Right ventricle myocardium inferior (tissue), 1 donor: ENCODE results near the gene TVP23C. TPM values are rescaled to one million over a fixed set of nuclear protein-coding genes. Genes with fewer than 3 reads are reported as not detected.

ENCODE experiments used
- ATAC-seq: fragments of 200-7000 bp; cut with Tn5 transposase; one replicate; pipeline ENCODE4 v1.9.1; 2020; ENCODE audit warnings: mild to moderate bottlenecking, moderate library complexity
- DNase-seq: peaks from one replicate; pipeline ENCODE4 v3.0.0; 2021; ENCODE audit errors: missing footprints
- intact Hi-C: fragments of 100-400 bp; cut with DNase I; formaldehyde crosslinking; loops from one replicate; pipeline ENCODE4 v1.11.0; 2022
- total RNA-seq: library from RNA; stranded (reverse); fragmentation: NEBNext Ultra II Directional; extraction: Animal tissue kit (Norgen Biotek cat#: 25700); gene quantifications from one replicate; pipeline ENCODE4 v1.2.1, GENCODE V29; 2021
- donor health status: DM: no; HTN: yes; CAD: no; lungs with severe emphysema.

TVP23C gene
- total RNA-seq, 1 donor from 2014 or later: 4.1 TPM

DNA sequence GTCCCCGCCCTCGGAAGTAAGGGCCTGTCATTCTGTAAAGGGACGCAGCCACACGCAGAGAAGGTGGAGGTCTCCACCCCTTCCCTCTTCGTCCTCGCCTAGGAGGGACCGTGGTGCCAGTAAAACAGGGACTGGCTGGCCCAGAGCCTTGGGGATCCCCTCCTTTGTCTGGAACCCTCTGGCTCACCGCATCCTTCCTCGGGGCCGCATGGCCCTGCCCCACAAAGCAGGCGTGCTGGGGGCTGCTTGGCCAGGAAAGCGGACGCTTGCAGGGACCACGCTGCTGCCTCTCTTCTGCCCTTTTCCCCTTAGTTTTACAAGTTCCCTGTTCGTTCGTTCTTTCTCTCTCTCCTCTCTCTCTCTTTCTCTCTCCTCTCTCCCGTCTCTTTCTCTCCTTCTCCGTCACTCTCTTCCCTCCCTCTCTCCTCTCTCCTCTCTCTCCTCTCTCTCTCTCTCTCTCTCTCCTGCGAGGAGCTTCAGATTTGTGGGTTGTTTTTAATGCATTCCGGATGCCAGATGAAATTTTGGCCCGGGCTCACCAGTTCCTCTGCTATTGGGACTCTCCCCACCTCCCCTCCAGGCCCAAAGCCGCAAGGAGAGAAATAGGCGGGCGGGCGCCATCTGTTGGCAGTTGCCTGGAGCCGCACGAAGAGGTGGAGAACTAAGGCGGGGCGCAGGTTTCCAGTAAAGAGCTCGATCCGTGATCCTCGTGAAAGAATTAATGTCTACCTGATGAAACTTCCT lies 60.7 kb downstream of the TVP23C start:
- intact Hi-C loops: loop anchor here (1.0 to 5.0 kb wide), 4 partner anchors 45 to 242 kb away; partner anchors contain the start of gene TEKT3
- ATAC-seq: peak; percentile 95

DNA sequence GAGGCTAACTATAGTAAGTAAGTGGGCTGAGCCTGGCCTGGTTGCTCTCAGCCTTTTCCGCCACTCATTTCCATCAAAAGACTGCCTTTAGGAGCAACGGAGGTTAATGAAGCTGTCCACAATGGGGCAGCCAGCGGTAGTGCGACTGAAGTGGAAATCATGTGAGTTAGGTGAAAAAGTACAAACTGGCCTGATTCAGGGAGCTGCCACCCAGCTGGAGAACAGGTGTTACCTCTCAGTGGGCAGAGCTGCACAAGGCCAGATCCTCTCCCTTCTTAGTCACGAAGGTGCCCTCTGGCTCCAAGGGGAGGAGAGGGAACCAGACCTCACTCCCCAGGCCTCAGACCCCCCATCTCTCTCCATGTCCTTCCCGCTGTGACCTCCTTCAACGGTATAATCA lies 61.5 kb downstream of the TVP23C start:
- ATAC-seq (no peak), DNase-seq (no peak)
- intact Hi-C loops: loop anchor here (5.0 kb wide), 3 partner anchors 44 to 159 kb away; partner anchors contain the start of gene TEKT3

More for the DNA sequence above, 60.7 kb downstream of the TVP23C start:
- DNase-seq: peak; percentile 96

DNA sequence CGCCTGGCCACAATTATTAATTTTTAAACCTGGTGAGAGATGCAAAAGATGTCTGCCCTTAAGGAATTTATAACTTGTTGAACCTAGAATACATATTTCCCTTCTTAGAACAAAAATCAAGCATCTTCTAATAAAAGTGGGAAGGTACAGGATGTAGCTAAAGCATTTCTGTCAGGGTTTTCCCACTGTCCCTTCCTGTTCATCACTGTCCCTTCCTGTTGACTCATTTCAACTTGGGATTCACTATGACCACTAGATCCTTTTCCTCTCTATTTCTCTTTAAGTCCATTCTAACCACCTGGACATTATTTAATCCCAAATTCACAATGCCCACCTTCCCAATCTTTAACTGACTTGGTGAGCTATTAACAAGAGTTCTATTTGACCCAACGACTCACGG lies 62.0 kb downstream of the TVP23C start:
- DNase-seq (no peak), ATAC-seq (no peak)
- intact Hi-C loops: loop anchor here (5.0 kb wide), 3 partner anchors 44 to 159 kb away; partner anchors contain the start of gene TEKT3

DNA sequence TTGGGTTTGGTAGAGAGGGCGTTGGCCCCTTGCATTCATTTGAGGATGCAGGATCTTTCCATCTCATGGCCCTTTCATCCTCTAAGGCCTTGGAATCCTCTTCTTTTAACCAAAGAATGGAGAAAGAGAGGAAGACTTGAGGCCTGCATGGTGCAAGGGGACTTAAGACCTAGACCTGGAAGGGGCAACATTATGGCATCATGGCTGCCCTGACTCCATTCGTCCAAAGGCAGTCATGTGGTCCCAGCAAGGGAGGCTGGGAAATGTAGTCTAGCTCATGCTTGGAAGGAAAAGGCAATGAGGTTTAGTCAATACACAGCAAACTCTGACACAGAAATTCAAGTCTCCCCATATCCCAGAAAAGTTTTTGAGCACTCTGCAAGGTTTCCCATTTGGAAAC lies 65.2 kb downstream of the TVP23C start:
- DNase-seq (no peak), ATAC-seq (no peak)
- intact Hi-C loops: no loop called here

DNA sequence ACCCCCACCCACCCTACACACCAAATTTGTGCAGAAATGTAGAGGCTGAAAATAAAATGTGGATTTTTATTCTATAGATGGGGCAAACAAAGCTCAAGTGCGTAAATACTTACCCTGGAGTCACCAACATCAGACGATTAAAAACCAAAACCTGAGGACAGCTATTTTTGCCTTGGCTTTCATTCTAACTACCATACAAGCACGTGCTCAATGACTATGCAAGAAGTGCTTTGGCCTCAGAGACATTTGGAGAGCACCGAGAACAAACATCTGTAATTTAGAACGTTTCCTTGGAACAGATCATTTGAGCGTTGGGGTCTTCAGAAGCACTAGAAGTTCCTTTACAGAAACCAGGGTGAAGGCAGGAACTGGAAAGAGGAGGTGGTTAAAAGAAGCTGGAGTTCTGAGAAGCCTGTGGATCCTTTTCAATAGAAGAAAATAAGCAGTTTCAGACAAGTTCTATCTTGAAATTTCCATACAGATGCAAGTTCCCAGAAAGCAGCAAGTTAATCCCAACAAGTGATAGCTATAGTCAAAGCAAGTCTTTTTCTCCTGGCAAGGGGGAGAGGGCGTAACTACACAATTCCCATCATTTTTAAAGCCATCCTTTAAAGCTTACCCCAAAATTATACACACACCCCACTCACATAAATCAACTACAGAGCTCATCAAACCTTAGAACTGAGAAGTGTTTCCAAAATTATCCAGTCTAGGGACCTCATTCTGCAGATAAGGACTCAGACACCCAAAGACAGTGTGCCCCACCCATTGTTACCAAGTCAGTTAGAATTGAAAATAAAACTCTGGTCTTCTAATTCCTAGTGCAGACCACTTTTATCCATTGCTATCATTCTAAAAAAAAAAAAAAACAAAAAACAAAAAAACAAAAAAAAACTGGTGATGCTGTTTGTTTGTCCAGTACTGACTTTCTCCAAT lies 66.3 kb downstream of the TVP23C start:
- intact Hi-C loops: no loop called here
- no peak for DNase-seq
- ATAC-seq: peak; percentile 37

DNA sequence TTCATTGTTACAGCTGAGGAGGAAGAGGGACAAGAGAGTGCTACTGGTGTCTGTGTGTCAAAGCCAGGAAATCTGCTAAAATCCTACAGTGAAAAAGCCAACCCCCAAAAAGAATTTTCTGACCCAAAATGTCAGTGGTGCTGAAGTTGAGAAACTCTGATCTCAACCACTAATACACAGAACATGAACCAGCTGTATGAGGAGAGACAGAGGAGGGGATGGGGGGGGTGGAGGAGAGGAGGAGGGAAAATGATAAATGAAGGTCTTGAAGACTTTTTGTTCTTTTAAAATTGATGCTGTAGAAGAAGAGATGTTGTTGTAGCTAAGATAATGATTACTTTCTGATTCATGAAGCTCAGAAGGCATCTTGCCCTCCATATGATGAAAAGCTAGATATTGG lies 68.5 kb downstream of the TVP23C start:
- DNase-seq (no peak), ATAC-seq (no peak)
- intact Hi-C loops: no loop called here

DNA sequence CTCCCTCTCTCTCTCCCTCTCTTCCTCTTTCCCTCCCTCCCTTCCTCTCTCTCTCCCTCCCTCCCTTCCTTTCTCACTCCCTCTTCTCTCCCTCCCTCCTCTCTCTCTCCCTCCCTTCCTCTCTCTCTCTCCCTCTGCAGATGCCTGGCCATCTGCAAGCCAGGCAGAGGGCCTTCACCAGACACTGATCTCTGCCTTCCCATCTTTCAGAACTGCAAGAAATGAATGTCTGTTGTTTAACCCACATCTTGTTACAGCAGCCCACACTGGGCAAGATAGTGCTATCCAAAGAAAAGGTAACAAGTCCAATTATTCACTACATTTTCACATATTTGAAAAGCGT lies 69.6 kb downstream of the TVP23C start:
- no peak for DNase-seq
- intact Hi-C loops: no loop called here
- ATAC-seq: no peak

DNA sequence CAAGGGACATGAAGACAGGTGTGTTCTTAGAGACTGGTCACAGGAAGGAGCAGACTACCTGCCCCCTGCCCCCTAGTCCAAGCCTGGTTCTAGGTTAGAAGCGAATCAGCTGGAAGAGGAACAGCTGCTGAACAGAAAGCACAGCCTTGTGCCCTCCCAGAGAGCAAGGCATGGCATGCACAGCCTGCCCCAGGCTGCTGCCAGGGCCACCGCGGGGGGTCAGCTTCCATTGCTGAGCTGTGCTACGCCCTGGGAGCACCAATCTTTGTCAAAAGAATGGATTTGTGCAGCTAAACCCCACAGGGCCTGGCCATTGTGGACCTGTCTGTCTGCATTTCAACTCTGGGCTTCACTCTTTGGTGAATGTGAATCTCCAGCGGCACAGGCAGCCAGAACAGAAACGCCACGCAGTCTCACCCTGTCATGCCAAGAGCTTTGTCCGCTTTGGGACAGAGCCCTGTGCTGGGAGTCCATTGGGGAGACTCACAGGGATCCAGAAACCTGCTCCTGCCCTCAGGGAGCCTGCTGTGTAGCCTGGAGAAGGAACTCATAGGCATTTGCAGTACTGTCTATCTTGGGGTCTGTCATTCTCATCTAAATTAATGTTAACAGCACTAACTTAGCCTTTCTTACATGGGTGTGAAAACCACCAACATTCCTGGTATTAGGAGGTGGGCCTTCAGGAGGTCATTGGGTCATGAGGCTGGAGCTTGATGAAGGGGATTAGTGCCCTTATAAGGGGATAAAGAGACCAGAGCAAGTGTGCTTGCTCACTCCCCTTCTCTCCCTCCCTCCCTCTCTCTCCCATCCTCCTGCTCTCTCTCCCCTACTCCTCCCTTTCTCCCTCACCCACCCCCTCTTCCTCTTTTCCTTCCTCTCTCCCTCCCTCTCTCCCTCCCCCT lies 70.2 kb downstream of the TVP23C start:
- ATAC-seq: no peak
- DNase-seq: no peak
- intact Hi-C loops: no loop called here

DNA sequence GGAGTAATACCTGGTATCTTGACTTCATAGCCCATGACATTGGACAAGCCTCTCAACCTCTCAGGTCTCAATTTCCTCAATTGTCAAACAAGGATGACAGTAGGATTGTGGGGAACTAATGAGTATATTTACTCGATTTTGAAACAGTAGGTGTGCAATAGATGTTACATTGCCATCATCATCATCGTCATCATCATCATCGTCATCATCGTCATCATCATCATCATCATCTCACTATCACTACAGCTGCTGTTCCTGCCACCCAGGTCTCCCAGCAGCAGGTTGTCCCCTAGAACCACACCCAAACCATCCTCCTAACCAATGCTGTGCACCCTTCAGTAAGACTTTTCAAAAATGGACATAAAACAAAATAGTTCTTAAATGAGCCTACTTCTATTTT lies 71.1 kb downstream of the TVP23C start:
- intact Hi-C loops: no loop called here
- no peak for ATAC-seq
- DNase-seq: no peak

DNA sequence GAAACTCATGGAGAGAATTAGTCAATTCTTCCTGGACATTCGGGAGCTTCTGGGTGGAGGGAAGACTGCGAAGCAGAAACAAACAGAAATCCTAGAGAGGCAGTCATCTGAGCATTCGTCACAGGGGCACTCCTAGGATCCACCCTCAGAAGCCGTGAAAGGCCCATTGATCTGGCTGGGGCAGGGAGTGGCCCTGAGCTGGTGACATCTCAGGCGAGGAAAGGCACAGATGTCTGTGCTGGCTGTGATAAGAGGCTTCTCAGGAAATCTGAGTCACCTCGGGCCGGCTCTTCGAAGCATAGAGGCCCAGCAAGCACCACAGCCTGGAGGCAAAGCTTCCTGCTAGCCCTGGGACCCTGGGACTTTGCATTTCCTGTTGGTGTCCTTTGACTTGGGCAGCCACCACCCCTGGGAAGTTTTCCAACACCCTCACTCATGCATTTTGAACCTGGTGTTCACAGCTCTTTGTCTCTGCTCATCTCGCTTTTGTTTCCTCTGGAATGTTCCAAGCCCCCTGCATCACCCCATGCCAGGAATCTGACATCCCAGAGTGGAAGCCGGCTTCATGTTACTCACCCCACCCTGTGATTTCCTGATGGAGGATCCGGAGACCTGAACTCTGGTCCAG lies 72.5 kb downstream of the TVP23C start:
- intact Hi-C loops: no loop called here
- DNase-seq (peak; percentile 81), ATAC-seq (peak; percentile 94)

DNA sequence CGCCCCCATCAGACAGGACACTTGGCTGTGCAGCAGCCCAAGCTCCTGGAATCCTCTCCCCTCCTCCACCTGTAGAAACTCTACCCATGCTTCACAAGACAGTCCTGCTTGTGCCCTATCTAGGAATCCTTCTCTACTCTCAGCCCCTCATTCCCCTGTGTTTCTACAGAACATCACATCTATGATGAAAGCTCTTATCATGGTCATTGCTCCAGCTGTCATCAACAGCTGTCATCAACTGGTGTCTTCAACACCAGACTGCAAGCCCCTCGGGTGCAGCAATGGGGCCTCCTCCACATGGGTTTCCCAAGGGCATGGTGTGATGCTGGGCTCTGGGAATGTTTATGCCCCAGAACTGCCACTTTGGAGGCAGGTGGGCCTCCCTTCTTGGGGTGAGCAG lies 74.7 kb downstream of the TVP23C start:
- no peak for DNase-seq
- ATAC-seq: no peak
- intact Hi-C loops: no loop called here

DNA sequence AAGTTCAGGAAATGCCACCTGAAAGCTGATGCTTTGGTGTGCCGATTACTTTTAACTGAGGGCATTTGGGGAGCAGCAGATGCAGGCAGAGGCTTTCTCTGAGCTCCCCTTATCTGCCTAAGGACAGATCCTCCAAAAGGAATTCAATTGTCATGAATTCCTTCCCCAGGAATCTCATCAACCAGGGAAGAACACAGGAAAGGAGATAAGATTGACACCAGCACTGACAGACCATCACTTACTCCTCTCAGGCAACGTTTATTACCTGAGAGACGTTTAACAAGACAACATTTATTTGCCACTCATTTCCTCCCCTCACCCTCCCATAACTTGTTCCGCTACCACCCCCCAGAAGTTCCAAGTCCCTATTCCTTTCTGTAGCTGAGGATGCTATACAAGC lies 78.2 kb downstream of the TVP23C start:
- ATAC-seq: no peak

DNA sequence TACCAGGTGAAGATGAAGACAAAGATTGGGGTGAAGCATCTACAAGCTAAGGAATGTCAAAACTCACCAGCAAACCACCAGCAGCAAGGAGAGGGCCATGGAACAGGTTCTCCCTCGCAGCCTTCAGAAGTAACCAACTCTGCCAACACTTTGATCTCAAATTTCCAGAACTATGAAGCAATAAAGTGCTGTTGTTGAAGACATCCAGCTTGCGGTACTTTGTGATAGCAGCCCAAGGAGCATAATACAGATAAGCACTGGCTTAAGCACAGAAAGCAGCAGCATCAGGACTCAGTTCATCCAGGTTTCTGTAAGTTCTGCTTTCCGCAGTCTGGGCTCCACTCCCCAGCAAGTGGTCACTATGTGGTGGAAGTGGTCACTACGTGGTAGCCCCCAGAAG lies 79.9 kb downstream of the TVP23C start:
- DNase-seq: no peak
- intact Hi-C loops: no loop called here
- ATAC-seq: no peak

More for the DNA sequence above, 78.2 kb downstream of the TVP23C start:
- intact Hi-C loops: no loop called here
- no peak for DNase-seq

DNA sequence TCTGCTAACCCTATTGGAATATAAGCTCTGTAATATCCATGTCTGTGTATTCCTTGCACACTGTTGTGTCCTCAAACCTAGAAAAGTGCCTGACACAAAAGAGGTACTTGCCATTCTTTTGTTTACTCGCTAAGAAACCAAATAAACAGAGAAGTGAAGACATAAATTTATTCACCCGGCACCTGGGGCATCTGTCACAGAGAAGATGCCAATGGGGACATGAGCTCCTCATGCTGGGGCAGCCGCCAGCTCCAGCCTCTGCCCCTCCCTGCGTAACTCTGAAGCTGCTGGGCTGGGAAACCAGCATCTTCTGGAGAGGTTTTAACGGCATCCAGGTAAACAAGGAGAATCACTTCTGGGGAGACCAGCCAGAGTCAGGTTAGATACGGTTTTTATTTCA lies 80.8 kb downstream of the TVP23C start:
- DNase-seq (no peak), ATAC-seq (no peak)
- intact Hi-C loops: no loop called here

DNA sequence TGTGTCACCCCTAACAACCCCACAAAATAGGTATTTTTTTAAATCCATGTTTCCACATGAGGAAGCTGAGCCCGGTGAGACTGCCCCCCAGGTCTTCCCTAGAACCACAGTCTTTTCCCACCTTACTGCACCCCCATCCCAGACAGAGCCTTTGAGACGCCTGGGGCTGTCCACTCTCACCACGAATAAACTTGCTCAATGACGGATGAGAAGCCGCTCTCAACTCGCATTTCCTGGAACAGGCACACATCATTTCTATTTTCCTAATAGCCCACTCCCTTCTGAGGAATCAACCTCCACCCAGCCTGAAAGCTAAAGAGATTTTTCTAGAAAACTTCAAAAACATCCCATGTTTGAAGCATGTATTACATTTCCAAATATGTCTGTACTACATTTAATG lies 81.8 kb downstream of the TVP23C start:
- intact Hi-C loops: no loop called here
- ATAC-seq (no peak), DNase-seq (no peak)

DNA sequence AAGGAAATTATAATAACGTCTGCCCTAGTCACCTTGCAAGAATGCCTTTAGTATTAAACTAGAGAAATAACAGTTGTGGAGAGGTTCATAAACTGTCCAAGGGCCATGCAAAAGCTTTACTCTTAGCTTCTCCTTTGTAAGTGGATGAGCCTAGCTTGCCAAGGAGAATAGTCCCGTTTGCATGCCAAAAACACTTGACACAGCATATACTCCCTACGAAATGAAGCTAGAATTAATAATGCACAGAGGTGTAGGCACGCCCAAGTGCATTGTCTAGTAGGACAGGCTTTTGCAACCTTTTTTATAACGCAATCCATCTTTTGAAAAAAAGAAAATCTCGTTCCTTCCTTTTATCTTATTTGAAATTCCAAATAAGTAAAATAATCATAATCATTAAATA lies 83.1 kb downstream of the TVP23C start:
- intact Hi-C loops: no loop called here
- DNase-seq (no peak), ATAC-seq (no peak)

DNA sequence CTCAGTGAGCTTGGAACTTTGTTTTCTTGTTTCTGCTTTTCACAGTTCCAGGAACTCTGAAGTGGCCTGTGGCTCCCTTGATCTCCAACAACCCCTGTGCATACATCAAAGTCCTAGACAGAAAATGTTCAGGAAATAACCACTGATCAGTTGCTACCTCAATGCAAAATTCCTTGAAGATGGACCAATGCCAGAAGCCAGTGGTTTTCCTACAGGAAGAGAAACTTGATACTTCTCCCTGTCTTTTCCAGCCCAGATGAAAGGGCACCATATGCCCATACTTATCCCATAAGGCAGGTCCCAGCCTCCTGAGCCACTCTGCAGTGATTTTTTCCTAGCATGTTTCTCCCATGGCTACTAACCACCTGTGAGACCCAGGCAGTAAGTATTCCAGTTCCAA lies 83.6 kb downstream of the TVP23C start:
- intact Hi-C loops: no loop called here
- ATAC-seq: no peak

DNA sequence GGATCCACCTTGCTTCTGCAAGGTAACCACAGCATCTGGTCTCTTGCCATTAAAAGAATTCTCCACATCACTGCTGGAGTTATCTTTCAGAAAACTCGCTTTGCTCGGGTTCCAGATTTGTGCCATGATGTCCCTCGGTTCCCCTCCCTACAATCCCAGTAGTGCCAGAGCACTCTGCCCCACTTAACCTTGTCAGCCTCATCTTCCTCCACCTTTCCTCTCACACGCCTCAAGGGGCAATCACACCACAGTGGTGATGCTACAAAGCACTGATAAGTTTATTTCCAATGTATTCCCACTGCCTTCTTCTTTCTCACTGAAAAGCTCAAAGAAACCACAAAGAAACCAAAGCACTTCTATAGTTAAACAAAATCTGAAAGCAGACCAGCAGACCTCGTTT lies 84.4 kb downstream of the TVP23C start:
- DNase-seq (no peak), ATAC-seq (no peak)
- intact Hi-C loops: no loop called here

More for the DNA sequence above, 83.6 kb downstream of the TVP23C start:
- no peak for DNase-seq
